K562 (cell line): ENCODE measurements around the gene TARS2. TPM values are rescaled to one million over a fixed set of nuclear protein-coding genes. Genes with fewer than 3 reads are reported as not detected.

Experiments
- CGGBP1 ChIP-seq: fragments of 250-450 bp; sonication (Bioruptor Pico); IDR thresholded peaks from 2 replicates; pipeline ENCODE4 v1.9.0; 2021; ENCODE audit warnings: mild to moderate bottlenecking
- EGR1 ChIP-seq: fragments of 450-650 bp; conservative IDR thresholded peaks from 2 replicates; pipeline ENCODE4 v1.6.1; 2017; ENCODE audit warnings: mild to moderate bottlenecking
- HDAC3 ChIP-seq: fragments of 450-650 bp; IDR thresholded peaks from 2 replicates; pipeline ENCODE4 v1.6.1; 2018; ENCODE audit warnings: borderline replicate concordance, mild to moderate bottlenecking, moderate library complexity; ENCODE audit not compliant: partially characterized antibody
- HMGXB4 ChIP-seq: sonication (generic); formaldehyde crosslinking; IDR thresholded peaks from 2 replicates; pipeline ENCODE4 v1.8.1; 2023; ENCODE audit warnings: mild to moderate bottlenecking, missing genetic modification reagents
- PHF20 ChIP-seq: fragments of 450-650 bp; IDR thresholded peaks from 2 replicates; pipeline ENCODE4 v1.6.1; 2018; ENCODE audit not compliant: partially characterized antibody
- PHF21A ChIP-seq: fragments of 450-650 bp; IDR thresholded peaks from 2 replicates; pipeline ENCODE4 v1.6.1; 2017; ENCODE audit warnings: low read depth, borderline replicate concordance
- PRMT5 ChIP-seq: sonication (generic); formaldehyde crosslinking; IDR thresholded peaks from 2 replicates; pipeline ENCODE4 v1.5.0; 2020; ENCODE audit warnings: missing genetic modification reagents
- PTBP1 ChIP-seq: fragments of 200-400 bp; formaldehyde crosslinking; IDR thresholded peaks from 2 replicates; pipeline ENCODE4 v1.6.1; 2017; ENCODE audit warnings: low read depth, low read length
- SRSF3 ChIP-seq: fragments of 200-400 bp; formaldehyde crosslinking; IDR thresholded peaks from 2 replicates; pipeline ENCODE4 v1.6.1; 2016; ENCODE audit warnings: mild to moderate bottlenecking, low read length, moderate library complexity; ENCODE audit not compliant: insufficient read depth
- TEAD2 ChIP-seq: fragments of 450-650 bp; IDR thresholded peaks from 2 replicates; pipeline ENCODE4 v1.6.1; 2016; ENCODE audit warnings: missing genetic modification characterization, control low read depth, missing compliant biosample characterization
- WHSC1 ChIP-seq: IDR thresholded peaks from one replicate; pipeline ENCODE4 v1.6.1; 2012; ENCODE audit warnings: low read length, control low read depth, inconsistent platforms
- XRCC5 ChIP-seq: fragments of 200-400 bp; formaldehyde crosslinking; IDR thresholded peaks from 2 replicates; pipeline ENCODE4 v1.6.1; 2017; ENCODE audit warnings: low read depth, mild to moderate bottlenecking, low read length
- ZBTB11 ChIP-seq, 3 experiments: fragments of 200-800 bp in 1 of 3; fragments of 250-450 bp in 1 of 3; fragments of 450-650 bp in 1 of 3; sonication (Bioruptor Pico) in 1 of 3; sonication (Bioruptor generic) in 1 of 3; formaldehyde crosslinking in 1 of 3; IDR thresholded peaks; 2 replicates each; pipeline versions ENCODE4 v1.6.1 to v1.8.0; 2016 to 2022; ENCODE audit warnings: mild to moderate bottlenecking in 2 of 3, missing genetic modification characterization in 2 of 3, missing compliant biosample characterization in 1 of 3, moderate library complexity in 1 of 3
- ZBTB8A ChIP-seq: fragments of 450-650 bp; IDR thresholded peaks from 2 replicates; pipeline ENCODE4 v1.6.1; 2018; ENCODE audit warnings: mild to moderate bottlenecking, moderate library complexity; ENCODE audit not compliant: partially characterized antibody
- ZBTB9 ChIP-seq: fragments of 450-650 bp; formaldehyde crosslinking; IDR thresholded peaks from 2 replicates; pipeline ENCODE4 v1.4.0; 2020; ENCODE audit warnings: mild to moderate bottlenecking, moderate library complexity
- ZHX1 ChIP-seq: fragments of 150-350 bp; conservative IDR thresholded peaks from 2 replicates; pipeline ENCODE4 v1.6.1; 2014; ENCODE audit warnings: low read length
- polyA plus RNA-seq, 8 experiments: library from polyadenylated mRNA; depleted of rRNA in 4 of 8; stranded (reverse) in 5 of 8; unstranded in 3 of 8; fragments of >200 nt; fragmentation: Nextera tagmentation in 2 of 8; fragmentation: Illumina TruSeq in 1 of 8; extraction: Ambion mirVana in 2 of 8; extraction: Trizol in 1 of 8; gene quantifications; 2 replicates each; pipeline versions ENCODE4 v1.2.1 to v1.2.3, GENCODE V29; 2011 to 2014; ENCODE audit warnings: inconsistent platforms in 1 of 8, missing spikeins in 1 of 8
- total RNA-seq, 7 experiments: library from RNA; depleted of rRNA in 6 of 7; stranded (reverse); fragments of >200 nt in 6 of 7; fragmentation: Illumina TruSeq in 2 of 7; extraction: Trizol in 2 of 7; gene quantifications; 2 replicates each; pipeline versions ENCODE4 v1.2.1 to v1.2.3, GENCODE V29; 2011 to 2021; ENCODE audit warnings: low replicate concordance in 1 of 7

The TARS2 gene
- total and polyA plus RNA-seq, 9 of the 15 experiments (the other 6 are each of a cell fraction or from before 2014, with no cell fraction given) = 17.0 to 64.2 (median 39.4) TPM

GRCh38 chr1:150507912-150508864 lies 21.0 kb downstream of the TARS2 start, which contains the start of gene ECM1 (continued):
- no peak for TF ChIP-seq ZBTB11 (CRISPR knock-in tag; IDR thresholded peaks at IDR 0.05)
- no peak for TF ChIP-seq ZHX1
- peak; percentile 87 for TF ChIP-seq PTBP1
- no peak for TF ChIP-seq SRSF3
- no peak for TF ChIP-seq CGGBP1 (CRISPR knock-in tag)
- TF ChIP-seq EGR1 = no peak
- no peak for TF ChIP-seq HMGXB4
- TF ChIP-seq WHSC1 = no peak
- no peak for TF ChIP-seq ZBTB8A
- no peak for TF ChIP-seq TEAD2 (tag)
- peak; percentile 35; the same call in 1 of the 2 replicates for TF ChIP-seq ZBTB9 (CRISPR knock-in tag)
- no peak for TF ChIP-seq XRCC5
- TF ChIP-seq PHF21A = no peak
- no peak for TF ChIP-seq HDAC3
- no peak for TF ChIP-seq PRMT5 (CRISPR knock-in tag)
- no peak for TF ChIP-seq PHF20
